ENCODE measurements around the gene DOCK3. TPM values are rescaled to one million over a fixed set of nuclear protein-coding genes. Genes with fewer than 3 reads are reported as not detected.

DOCK3 gene
- total RNA-seq, 5 donors from 2014 or later (not counting 1 experiment from before 2014, with no cell fraction given) = 2.0 to 3.2 (median 2.6) TPM

DNA sequence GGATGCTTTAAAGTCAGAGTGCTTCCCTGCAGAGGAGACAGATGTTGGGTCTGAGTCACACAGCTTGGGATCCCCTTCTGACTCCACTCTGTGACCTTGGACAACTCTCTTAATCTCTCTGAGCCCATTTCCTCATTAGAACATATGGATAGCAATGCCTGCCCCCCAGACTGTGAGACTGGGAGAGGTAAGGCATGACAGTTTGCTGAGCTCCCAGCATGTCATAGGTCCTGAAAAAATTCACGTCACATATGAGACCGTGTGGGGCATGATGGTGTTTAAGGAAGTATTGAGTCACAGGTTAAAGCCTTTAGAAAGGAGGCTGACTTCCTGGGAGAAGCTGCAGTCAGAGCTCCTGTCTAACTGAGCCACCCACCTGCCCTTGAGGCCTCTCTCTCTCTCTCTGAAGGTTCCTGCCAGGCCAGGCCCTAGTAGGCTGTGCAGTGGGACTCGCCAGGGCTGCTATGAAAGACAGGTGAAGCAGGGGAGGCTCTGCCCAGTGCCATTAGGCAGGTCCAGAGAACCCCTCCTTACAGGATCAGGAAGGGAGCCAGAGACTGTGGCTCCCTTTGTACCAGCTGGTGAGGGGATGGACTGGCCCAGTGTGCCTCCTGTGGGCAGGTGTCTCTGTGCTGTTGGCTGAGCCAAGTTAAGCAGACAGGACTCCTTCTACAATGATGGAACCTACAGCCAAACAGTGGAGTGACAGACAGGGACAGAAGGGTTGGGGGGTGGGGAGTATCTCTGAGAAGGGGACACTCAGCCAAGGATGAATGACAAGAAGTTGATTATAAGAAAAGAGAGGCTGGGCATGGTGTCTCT is 19.5 kb upstream of the DOCK3 start:
- Histone ChIP-seq H3K4me3 (ENCODE audit: control insufficient read depth in 1 of 2, extremely low read depth in 1 of 2, low read length in 1 of 2) (no peak overlapping the region), H3K36me3 (ENCODE audit: control insufficient read depth in 2 of 2, extremely low read depth in 1 of 2, insufficient read depth in 1 of 2, low read length in 1 of 2) (no peaks in the 10 kb centered on the region), H3K27ac (ENCODE audit: low read length) (no peak overlapping the region), H3K9me3 (no peaks in the 10 kb centered on the region), H3K4me1 (ENCODE audit: control insufficient read depth in 1 of 2, extremely low read depth in 1 of 2, insufficient read depth in 2 of 2, low read length in 2 of 2) (peaks cover 0 to 4% of the 10 kb centered on the region in 2 experiments), H3K27me3 (replicated peaks in 1 of 2; ENCODE audit: control insufficient read depth in 2 of 2, extremely low read depth in 1 of 2, insufficient read depth in 2 of 2, low read length in 1 of 2) (peaks cover 0 to 2% of the 10 kb centered on the region in 2 experiments)
- no peaks in the 10 kb centered on the region for H3K9me3 Mint-ChIP-seq
- POLR2A ChIA-PET = no interaction called here
- H3K4me1 Mint-ChIP-seq = peaks cover 0 to 11% (median 7%) of the 10 kb centered on the region in 3 donors
- H3K27ac Mint-ChIP-seq = peak overlapping the region; percentile 34 to 64
- WGBS (ENCODE audit: insufficient coverage) = 0% methylated on average over 2 of the region's 3 CpGs
- ATAC-seq (replicated peaks in 1 of 4) (peak in 3 of 4 experiments; percentile 14 to 39 (median 30)), DNase-seq (no peak)
- CTCF ChIA-PET = interaction anchor here in 1 of 2 donors (1.8 kb wide), 1 partner anchor 42 kb away, joined by 5 read pairs; no protein-coding TSS in a partner anchor
- H3K36me3 Mint-ChIP-seq = no peaks in the 10 kb centered on the region
- no peak overlapping the region for H3K4me3 Mint-ChIP-seq
- no peaks in the 10 kb centered on the region for H3K27me3 Mint-ChIP-seq

DNA sequence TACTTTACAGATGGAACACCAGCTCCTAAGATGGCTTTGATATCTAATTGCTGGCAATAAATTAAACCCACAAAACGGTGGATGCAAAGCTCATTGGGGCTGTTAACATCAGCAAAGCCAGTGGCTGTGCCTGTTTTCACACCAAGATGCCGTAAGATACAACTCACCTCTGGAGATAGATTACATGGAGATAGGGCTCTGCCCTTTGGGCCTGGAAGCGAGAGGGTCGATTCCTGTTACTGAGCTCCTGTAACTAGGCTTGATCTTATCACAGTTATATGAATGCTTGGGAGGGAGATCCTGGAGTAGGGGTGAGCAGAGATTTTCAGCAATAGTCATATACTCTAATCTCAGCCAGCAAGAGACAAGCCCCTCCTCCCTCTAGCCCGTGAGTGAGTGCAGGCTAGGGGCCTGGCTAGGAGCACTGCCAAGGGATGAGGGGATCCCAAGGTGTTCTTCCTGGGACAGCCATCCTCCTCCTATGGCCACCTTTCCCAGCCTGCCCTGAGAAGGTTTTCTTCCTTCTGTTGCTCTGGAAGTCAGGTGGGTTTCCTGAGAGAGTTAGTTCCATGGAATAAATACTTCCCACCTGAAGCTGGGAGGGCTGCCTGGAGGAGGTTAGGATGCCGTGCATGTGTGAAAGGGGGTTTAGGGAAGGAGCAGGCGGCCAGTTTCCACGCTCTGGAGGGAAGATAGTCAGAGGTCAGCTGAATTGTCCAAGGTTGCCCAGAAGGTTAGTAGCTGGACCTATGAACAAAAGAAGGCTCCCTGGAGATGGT is 18.1 kb upstream of the DOCK3 start:
- H3K4me1 ChIP-seq (ENCODE audit: control insufficient read depth in 1 of 2, extremely low read depth in 1 of 2, insufficient read depth in 2 of 2, low read length in 2 of 2) = peaks cover 0 to 4% of the 10 kb centered on the region in 2 experiments
- no peak for DNase-seq
- no peaks in the 10 kb centered on the region for H3K9me3 Mint-ChIP-seq
- peaks cover 0 to 2% of the 10 kb centered on the region in 2 experiments for H3K27me3 ChIP-seq (replicated peaks in 1 of 2; ENCODE audit: control insufficient read depth in 2 of 2, extremely low read depth in 1 of 2, insufficient read depth in 2 of 2, low read length in 1 of 2)
- H3K4me3 ChIP-seq (ENCODE audit: control insufficient read depth in 1 of 2, extremely low read depth in 1 of 2, low read length in 1 of 2) = no peak overlapping the region
- CTCF ChIA-PET = interaction anchor here (0.6 to 1.1 kb wide), 2 partner anchors 81 to 535 kb away, joined by 3 to 4 read pairs; no protein-coding TSS in a partner anchor
- H3K27ac ChIP-seq (ENCODE audit: low read length) = no peak overlapping the region
- H3K9me3 ChIP-seq = no peaks in the 10 kb centered on the region
- ATAC-seq (replicated peaks in 1 of 4) = no peak
- H3K36me3 ChIP-seq (ENCODE audit: control insufficient read depth in 2 of 2, extremely low read depth in 1 of 2, insufficient read depth in 1 of 2, low read length in 1 of 2) = no peaks in the 10 kb centered on the region
- 90% methylated on average over 4 of the region's 8 CpGs for WGBS (ENCODE audit: insufficient coverage)
- POLR2A ChIA-PET = no interaction called here
- H3K4me3 Mint-ChIP-seq = no peak overlapping the region
- H3K4me1 Mint-ChIP-seq = peaks cover 0 to 11% (median 7%) of the 10 kb centered on the region in 3 donors
- H3K27ac Mint-ChIP-seq = no peak overlapping the region
- H3K36me3 Mint-ChIP-seq = no peaks in the 10 kb centered on the region
- peaks cover 0 to under 1% of the 10 kb centered on the region in 2 donors for H3K27me3 Mint-ChIP-seq

DNA sequence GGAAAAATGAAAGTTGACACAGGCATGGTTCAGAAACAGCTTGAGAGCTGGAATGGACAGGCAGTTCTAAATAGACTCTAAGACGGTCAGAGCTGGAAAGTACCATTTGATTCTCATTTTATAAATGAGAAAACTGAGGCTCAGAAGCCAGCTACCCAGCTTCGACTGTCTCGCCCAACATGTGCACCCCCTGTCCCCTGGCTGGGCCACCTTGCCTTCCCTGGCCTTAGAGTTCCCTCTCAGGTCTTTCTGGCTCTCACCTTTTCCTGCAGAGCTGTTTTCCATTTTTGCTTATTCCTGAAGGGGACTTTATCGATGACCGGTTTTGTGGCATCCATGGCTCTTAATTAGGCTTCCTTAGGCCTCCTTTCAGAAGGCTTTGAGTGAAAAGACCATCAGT is 17.3 kb upstream of the DOCK3 start:
- no peak for ATAC-seq (replicated peaks in 1 of 4)
- H3K36me3 ChIP-seq (ENCODE audit: control insufficient read depth in 2 of 2, extremely low read depth in 1 of 2, insufficient read depth in 1 of 2, low read length in 1 of 2) = no peaks in the 10 kb centered on the region
- no peak overlapping the region for H3K27ac Mint-ChIP-seq
- CTCF ChIA-PET = no interaction called here
- POLR2A ChIA-PET = no interaction called here
- DNase-seq = no peak
- H3K27me3 ChIP-seq (replicated peaks in 1 of 2; ENCODE audit: control insufficient read depth in 2 of 2, extremely low read depth in 1 of 2, insufficient read depth in 2 of 2, low read length in 1 of 2) = peaks cover 0 to 2% of the 10 kb centered on the region in 2 experiments
- H3K4me3 Mint-ChIP-seq = no peak overlapping the region
- no peaks in the 10 kb centered on the region for H3K9me3 ChIP-seq
- no peaks in the 10 kb centered on the region for H3K36me3 Mint-ChIP-seq
- peaks cover 0 to 4% of the 10 kb centered on the region in 2 experiments for H3K4me1 ChIP-seq (ENCODE audit: control insufficient read depth in 1 of 2, extremely low read depth in 1 of 2, insufficient read depth in 2 of 2, low read length in 2 of 2)
- no peak overlapping the region for H3K27ac ChIP-seq (ENCODE audit: low read length)
- H3K4me3 ChIP-seq (ENCODE audit: control insufficient read depth in 1 of 2, extremely low read depth in 1 of 2, low read length in 1 of 2) = no peak overlapping the region
- peaks cover 0 to 11% (median 7%) of the 10 kb centered on the region in 3 donors for H3K4me1 Mint-ChIP-seq
- H3K9me3 Mint-ChIP-seq = no peaks in the 10 kb centered on the region
- WGBS (ENCODE audit: insufficient coverage) = 92% methylated on average over 5 of the region's 5 CpGs
- H3K27me3 Mint-ChIP-seq = peaks cover 0 to 3% of the 10 kb centered on the region in 2 donors

DNA sequence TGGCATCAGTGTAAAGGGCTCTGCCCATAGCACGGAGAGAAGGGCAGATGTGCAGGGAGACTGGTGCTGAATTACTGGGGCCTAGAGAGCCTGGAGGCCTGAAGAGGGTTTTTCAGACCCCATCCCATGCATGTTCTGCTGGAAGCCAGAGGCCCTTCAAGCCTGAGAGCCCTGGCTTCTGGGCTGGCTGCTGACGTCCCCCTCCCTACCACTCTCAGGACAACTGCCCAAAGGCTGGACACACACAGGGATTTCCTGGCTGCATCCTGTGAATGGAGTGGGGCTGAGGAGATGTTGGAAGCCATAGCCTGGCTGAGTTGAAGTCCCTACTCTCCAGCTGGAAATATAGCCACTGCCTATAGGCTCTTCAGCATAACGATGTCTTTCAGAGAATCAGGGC is 16.9 kb upstream of the DOCK3 start:
- 83% methylated on average over 2 of the region's 3 CpGs for WGBS (ENCODE audit: insufficient coverage)
- H3K27me3 ChIP-seq (replicated peaks in 1 of 2; ENCODE audit: control insufficient read depth in 2 of 2, extremely low read depth in 1 of 2, insufficient read depth in 2 of 2, low read length in 1 of 2) = peaks cover 0 to 2% of the 10 kb centered on the region in 2 experiments
- H3K36me3 ChIP-seq (ENCODE audit: control insufficient read depth in 2 of 2, extremely low read depth in 1 of 2, insufficient read depth in 1 of 2, low read length in 1 of 2) = no peaks in the 10 kb centered on the region
- H3K4me1 ChIP-seq (ENCODE audit: control insufficient read depth in 1 of 2, extremely low read depth in 1 of 2, insufficient read depth in 2 of 2, low read length in 2 of 2) = peaks cover 0 to 4% of the 10 kb centered on the region in 2 experiments
- no peaks in the 10 kb centered on the region for H3K36me3 Mint-ChIP-seq
- no peak overlapping the region for H3K27ac Mint-ChIP-seq
- H3K9me3 ChIP-seq = no peaks in the 10 kb centered on the region
- ChIA-PET POLR2A (no interaction called here), CTCF (no interaction called here)
- H3K4me1 Mint-ChIP-seq = peaks cover 0 to 9% (median 7%) of the 10 kb centered on the region in 3 donors
- no peak for DNase-seq
- no peaks in the 10 kb centered on the region for H3K9me3 Mint-ChIP-seq
- peaks cover 0 to 3% of the 10 kb centered on the region in 2 donors for H3K27me3 Mint-ChIP-seq
- ATAC-seq (replicated peaks in 1 of 4) = no peak
- no peak overlapping the region for H3K27ac ChIP-seq (ENCODE audit: low read length)
- no peak overlapping the region for H3K4me3 Mint-ChIP-seq
- H3K4me3 ChIP-seq (ENCODE audit: control insufficient read depth in 1 of 2, extremely low read depth in 1 of 2, low read length in 1 of 2) = no peak overlapping the region

DNA sequence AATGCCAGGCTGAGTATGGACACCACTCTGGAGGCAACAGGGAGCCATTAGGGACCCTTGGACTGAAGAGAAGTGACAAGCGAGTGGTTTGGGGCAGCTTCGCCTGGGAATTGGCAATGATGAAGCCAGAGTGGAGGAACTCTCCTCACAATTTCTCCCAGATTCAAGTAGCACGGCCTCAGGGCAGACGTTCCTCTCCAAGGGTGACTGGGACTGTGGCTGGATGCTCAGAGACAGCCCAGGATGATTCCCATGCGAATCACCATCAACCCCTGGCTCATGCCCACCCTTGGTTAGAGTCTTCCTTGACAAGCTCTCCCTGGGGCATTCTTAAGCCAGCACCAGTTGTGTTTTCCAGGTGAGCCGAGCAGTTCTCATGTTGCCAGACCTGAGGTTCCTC is 16.3 kb upstream of the DOCK3 start:
- Histone ChIP-seq H3K9me3 (no peaks in the 10 kb centered on the region), H3K4me3 (ENCODE audit: control insufficient read depth in 1 of 2, extremely low read depth in 1 of 2, low read length in 1 of 2) (no peak overlapping the region), H3K27ac (ENCODE audit: low read length) (no peak overlapping the region), H3K4me1 (ENCODE audit: control insufficient read depth in 1 of 2, extremely low read depth in 1 of 2, insufficient read depth in 2 of 2, low read length in 2 of 2) (peaks cover 0 to 4% of the 10 kb centered on the region in 2 experiments), H3K27me3 (replicated peaks in 1 of 2; ENCODE audit: control insufficient read depth in 2 of 2, extremely low read depth in 1 of 2, insufficient read depth in 2 of 2, low read length in 1 of 2) (peaks cover 0 to 2% of the 10 kb centered on the region in 2 experiments), H3K36me3 (ENCODE audit: control insufficient read depth in 2 of 2, extremely low read depth in 1 of 2, insufficient read depth in 1 of 2, low read length in 1 of 2) (no peaks in the 10 kb centered on the region)
- ChIA-PET POLR2A (no interaction called here), CTCF (no interaction called here)
- H3K27me3 Mint-ChIP-seq = peaks cover 0 to 3% of the 10 kb centered on the region in 2 donors
- DNase-seq = no peak
- 93% methylated on average over 2 of the region's 6 CpGs for WGBS (ENCODE audit: insufficient coverage)
- no peaks in the 10 kb centered on the region for H3K9me3 Mint-ChIP-seq
- ATAC-seq (replicated peaks in 1 of 4) = no peak
- H3K36me3 Mint-ChIP-seq = no peaks in the 10 kb centered on the region
- H3K27ac Mint-ChIP-seq = no peak overlapping the region
- H3K4me3 Mint-ChIP-seq = no peak overlapping the region
- peaks cover 0 to 7% (median 6%) of the 10 kb centered on the region in 3 donors for H3K4me1 Mint-ChIP-seq

DNA sequence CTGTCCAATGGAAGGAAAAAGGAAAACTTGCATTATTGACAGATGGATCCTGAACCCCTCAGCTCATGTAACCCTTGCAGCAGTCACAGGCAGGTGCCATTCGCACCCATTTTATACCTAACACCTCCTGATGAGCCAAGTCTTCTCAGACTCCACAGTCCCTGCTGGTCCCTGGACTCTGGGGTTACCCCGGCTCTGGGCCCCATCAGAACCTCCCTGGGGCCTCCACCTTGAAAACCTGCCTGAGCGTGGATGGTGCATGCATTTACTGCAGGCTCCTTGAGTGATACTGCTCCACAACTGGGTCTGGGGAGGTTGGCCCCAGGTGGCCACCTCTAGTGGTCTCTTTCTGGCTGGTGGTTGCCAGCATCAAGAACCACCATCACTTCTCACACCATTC is 15.9 kb upstream of the DOCK3 start:
- ATAC-seq (replicated peaks in 1 of 4) (no peak), DNase-seq (peak in 1 of 35 experiments; percentile 15)
- Histone ChIP-seq H3K27me3 (replicated peaks in 1 of 2; ENCODE audit: control insufficient read depth in 2 of 2, extremely low read depth in 1 of 2, insufficient read depth in 2 of 2, low read length in 1 of 2) (peaks cover 0 to 2% of the 10 kb centered on the region in 2 experiments), H3K4me3 (ENCODE audit: control insufficient read depth in 1 of 2, extremely low read depth in 1 of 2, low read length in 1 of 2) (no peak overlapping the region), H3K9me3 (no peaks in the 10 kb centered on the region), H3K36me3 (ENCODE audit: control insufficient read depth in 2 of 2, extremely low read depth in 1 of 2, insufficient read depth in 1 of 2, low read length in 1 of 2) (no peaks in the 10 kb centered on the region), H3K4me1 (ENCODE audit: control insufficient read depth in 1 of 2, extremely low read depth in 1 of 2, insufficient read depth in 2 of 2, low read length in 2 of 2) (peaks cover 0 to 4% of the 10 kb centered on the region in 2 experiments), H3K27ac (ENCODE audit: low read length) (no peak overlapping the region)
- no peaks in the 10 kb centered on the region for H3K36me3 Mint-ChIP-seq
- peaks cover 0 to 3% of the 10 kb centered on the region in 2 donors for H3K27me3 Mint-ChIP-seq
- no peak overlapping the region for H3K27ac Mint-ChIP-seq
- CTCF ChIA-PET = no interaction called here
- WGBS (ENCODE audit: insufficient coverage) = 80% methylated on average over 2 of the region's 3 CpGs
- H3K4me3 Mint-ChIP-seq = no peak overlapping the region
- POLR2A ChIA-PET = no interaction called here
- H3K9me3 Mint-ChIP-seq = no peaks in the 10 kb centered on the region
- peaks cover 0 to 7% (median 6%) of the 10 kb centered on the region in 3 donors for H3K4me1 Mint-ChIP-seq
